Mucosa of gallbladder (tissue), 1 donor: ENCODE measurements around the gene PHOSPHO1. TPM values are rescaled to one million over a fixed set of nuclear protein-coding genes. Genes with fewer than 3 reads are reported as not detected.

Experiments used
- DNase-seq: peaks from one replicate; pipeline ENCODE4 v3.0.0-alpha.2; 2020; ENCODE audit warnings: low spot score
- total RNA-seq: library from RNA; stranded (reverse); gene quantifications from one replicate; pipeline ENCODE4 v1.2.1, GENCODE V29; 2021
- donor health status: DM: no; HTN: no; CAD: no.

Gene PHOSPHO1
- total RNA-seq, 1 donor from 2014 or later, result 0.23 TPM

DNA sequence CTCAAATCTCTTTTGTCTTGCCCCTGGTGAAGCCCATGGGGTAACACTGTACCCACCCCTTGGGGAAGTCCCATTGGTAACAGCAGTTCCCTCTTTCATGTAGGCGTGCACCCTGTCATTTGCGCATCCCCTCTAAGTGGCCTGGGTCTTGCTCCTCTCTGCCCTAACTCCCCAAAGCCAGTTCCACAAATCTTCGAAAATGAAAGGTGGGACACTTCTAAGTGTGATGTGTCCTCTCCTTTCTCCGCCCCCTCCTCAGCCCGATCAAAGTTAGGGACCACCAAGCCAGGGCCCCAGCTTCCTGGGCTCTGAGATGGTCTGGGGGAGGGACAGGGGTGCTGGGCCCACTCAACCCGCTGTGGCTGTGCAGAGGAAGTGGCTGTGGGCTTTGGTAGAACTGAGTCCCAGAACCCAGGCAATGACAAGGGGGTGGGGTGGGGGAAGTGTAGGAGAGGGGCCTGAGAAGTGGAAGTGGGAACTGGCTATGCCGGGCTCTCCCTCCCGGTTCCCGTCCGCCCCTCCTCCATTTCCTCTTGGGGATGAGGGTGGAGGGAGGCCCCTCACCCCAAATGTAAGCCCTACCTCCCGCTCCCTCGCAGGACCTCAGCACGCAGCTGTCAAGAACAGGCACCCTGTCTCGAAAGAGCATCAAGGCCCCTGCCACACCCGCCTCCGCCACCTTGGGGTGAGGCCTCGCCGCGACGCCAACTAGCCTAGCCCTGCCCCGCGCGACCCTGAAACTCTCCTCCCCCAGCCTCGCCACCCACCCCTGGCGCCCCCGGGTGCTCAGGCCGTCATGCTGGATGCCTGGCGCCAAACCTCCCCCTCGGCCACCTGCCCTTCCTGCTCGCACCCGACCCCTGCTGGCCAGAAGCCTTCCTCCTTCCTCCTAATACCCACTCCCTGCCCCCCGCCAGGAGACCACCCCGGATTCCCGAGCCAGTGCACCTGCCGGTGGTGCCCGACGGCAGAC lies 11.4 kb downstream of the PHOSPHO1 start:
- no peak for DNase-seq

DNA sequence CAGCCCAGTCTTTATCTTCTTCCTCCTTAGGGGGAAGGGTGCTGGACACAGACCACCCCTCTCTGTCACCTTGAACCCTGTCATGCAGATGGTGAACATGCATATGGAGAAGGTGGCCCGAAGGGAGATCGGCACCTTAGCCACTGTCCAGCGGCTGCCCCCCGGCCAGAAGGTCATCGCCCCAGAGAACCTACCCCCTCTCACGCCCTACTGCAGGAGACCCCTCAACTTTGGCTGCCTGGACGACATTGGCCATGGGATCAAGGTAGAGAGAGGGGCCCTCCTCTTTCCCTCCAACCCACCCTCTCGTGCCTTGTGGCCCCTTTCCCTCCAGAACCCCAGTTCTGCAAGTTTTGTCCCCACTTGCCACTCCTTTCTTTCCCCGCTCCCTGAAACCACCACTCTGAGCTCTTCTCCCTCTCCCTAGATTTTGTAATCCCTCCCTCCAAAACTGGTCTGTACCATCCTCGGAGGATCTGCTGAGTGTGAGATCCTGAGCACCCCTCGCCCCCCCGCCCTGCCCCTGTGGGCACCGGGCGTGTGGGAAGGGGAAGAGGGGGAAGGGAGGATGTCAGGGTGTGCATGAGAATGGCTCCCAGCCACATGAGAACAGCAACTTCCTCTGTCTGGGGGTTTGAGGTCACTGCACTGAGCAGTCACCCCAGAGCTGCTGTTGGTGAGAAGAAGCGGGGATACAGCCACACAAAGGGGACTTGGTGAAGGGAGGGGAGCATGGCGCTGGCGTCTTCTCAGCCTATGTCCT lies 12.8 kb downstream of the PHOSPHO1 start:
- DNase-seq, result peak; percentile 70

- DNase-seq, result no peak
Measured at GRCh38 chr17:49216953-49217650, 13.5 kb downstream of the PHOSPHO1 start.

DNA sequence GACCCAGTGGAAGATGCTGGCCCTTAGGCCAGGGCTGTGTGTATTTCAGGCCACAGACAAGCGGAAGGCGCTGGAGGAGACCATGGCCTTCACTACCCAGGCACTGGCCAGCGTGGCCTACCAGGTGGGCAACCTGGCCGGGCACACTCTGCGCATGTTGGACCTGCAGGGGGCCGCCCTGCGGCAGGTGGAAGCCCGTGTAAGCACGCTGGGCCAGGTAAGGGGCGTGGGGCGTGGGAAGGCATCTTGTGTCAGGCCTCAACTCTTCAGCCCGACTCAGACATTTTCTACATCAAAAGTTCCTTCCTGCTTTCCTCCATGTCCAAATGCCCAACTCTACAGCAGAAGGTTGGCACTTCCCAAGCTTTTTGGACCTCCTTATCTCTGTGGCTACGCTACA lies 14.1 kb downstream of the PHOSPHO1 start:
- DNase-seq, result no peak

- DNase-seq, result peak; percentile 71
Measured at GRCh38 chr17:49214676-49215360, 15.8 kb downstream of the PHOSPHO1 start.

- DNase-seq, result no peak
Measured at GRCh38 chr17:49213847-49214246, 16.7 kb downstream of the PHOSPHO1 start.

- DNase-seq, result no peak
Measured at GRCh38 chr17:49213399-49213798, 17.2 kb downstream of the PHOSPHO1 start.

DNA sequence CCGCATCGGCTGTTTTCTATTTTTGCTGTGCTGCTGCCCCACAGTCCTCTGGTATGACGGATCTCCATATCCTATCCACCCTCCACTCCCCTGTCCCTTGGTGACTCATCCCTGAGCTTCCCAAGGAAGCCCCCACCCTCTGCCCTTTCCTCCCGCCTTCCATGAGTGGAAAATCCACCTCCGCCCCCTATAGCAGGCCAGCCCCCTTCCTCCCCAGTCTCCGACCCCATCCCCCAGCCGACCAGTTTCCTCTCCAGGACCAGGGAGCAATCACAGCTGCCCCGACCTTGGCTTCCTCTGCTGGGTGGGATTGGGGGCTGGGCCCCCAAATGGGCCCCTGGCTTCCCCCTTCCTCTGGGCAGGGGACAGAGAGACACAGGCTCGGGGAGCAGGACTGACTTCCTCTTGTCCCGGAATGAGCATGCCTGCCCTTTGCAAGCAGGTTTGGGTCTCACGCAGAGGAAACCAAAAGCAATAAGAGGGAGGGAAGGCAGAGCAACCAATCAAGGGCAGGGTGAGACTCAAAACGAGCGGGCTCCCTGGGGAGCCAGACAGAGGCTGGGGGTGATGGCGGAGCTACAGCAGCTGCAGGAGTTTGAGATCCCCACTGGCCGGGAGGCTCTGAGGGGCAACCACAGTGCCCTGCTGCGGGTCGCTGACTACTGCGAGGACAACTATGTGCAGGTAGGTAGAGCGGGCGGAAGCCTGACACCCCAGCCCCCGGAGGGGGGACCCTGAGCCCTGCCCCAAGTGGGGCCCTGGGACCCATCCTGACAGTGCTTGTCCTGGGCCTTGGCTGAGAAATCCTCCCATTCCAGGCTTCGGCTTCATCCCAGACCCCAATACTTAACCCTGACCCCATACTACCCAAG lies 20.2 kb downstream of the PHOSPHO1 start, which contains the start of the genes ABI3 and GNGT2:
ABI3 (plus strand) TSS at position 550 of the 872 bp plus-strand sequence; CDS start at position 568, 18 bp downstream.
GNGT2 (minus strand) TSS at position 417 of the 872 bp plus-strand sequence. CDS start 3,152 bp downstream, outside the sequence.
- no peak for DNase-seq

GRCh38 chr17:49209061-49209571 lies 21.5 kb downstream of the PHOSPHO1 start:
- no peak for DNase-seq

GRCh38 chr17:49204516-49204915 lies 26.1 kb downstream of the PHOSPHO1 start:
- no peak for DNase-seq

DNA sequence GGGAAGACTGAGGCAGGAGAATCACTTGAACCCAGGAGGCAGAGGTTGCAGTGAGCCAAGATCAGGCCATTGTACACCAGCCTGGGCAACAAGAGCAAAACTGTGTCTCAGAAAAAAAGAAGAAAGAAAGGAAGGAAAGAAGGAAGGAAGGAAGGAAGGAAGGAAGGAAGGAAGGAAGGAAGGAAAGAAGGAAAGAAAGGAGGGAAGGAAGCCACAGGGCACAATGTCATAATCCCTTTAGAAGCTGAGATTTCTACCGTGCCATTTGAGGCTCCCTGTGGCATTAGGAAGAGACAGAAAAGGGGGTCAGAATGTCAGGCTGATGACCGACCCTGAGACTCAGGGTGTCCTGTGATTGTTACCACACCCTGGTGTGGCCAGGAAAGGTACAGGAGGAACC lies 26.8 kb downstream of the PHOSPHO1 start:
- DNase-seq, result no peak

DNA sequence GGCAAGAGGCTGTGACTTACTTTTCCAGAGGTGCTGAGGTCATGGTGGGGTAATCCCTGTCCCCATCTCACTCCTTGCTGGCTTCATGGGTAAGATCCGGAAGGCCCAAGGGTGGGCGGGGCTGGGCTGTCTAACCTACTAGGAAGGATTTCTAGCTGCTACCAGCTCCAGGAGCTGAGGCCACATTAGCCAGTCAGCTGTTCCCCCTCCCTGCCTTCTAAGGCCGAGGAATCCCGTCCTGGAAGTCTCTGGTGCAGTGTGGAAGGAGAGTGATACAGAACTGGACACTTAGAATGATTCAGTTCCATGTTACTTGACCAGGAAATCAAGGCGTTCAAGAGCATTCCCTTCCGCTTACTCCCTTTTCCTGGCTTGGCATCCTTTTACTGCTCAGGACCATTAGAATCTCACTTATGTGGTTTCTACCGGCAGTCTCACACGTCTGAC lies 29.1 kb downstream of the PHOSPHO1 start:
- no peak for DNase-seq

DNA sequence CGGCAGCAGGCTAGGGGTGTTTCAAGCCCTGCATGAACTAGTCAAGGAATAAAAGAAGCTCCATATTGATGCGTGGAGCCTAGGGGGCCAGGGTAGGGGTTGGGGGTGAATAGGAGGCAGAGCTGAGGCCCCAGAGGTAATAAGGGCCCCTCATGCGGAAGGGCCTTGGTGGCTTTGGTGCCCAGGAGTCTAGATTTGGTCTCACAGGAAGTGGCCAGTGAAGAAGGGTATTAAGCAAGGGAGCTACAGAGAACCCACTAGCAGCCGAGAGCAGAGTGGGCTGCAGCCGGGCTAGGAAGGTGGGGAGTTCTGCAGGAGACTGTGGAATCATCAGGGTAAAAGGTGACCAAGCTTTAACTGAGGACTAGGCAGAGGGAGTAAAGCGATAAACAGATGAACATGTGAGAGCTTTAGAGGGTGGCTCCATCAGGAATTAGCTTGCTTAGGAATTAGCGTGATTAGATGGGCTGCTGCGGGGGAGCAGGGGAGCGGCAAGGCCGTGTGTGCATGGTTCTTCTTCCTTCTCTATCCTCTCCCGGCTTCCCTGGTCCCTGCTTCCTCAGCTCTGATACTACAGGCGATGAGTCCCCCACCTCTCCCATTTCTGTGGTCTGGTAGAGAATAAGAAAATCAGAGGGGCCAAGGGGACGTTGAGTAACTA lies 30.0 kb downstream of the PHOSPHO1 start:
- no peak for DNase-seq

GRCh38 chr17:49198211-49198610 lies 32.4 kb downstream of the PHOSPHO1 start:
- no peak for DNase-seq

DNA sequence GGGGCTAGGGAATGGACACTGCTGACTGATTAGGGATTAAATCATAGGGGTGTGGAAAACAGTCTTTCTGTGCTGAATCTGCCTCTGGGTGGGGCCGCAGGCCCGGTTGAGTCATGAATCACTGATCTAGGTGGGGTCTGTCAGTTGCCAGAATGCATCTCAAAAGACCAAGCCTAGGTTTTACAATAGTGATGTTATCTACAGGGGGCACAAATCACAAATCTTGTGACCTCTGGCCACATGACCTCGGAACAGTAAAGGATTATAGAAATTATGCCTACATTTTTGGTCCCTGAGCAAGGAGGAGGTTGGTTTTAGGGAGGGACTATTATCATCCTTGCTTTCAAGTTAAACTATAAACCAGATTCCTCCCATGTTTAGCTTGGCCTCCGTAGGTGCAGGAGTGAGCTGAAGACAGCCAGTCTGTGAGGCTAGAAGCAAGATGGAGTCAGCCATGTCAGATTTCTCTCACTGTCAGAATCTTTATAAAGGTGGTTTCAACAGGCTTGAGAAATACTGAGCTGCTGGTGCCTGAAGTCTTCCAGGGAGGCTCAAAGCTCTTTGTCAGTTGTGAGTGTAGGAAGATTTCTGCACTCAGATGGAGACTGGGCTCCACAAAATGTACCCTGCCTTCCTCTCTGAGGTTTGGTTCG lies 33.1 kb downstream of the PHOSPHO1 start:
- DNase-seq, result no peak

DNA sequence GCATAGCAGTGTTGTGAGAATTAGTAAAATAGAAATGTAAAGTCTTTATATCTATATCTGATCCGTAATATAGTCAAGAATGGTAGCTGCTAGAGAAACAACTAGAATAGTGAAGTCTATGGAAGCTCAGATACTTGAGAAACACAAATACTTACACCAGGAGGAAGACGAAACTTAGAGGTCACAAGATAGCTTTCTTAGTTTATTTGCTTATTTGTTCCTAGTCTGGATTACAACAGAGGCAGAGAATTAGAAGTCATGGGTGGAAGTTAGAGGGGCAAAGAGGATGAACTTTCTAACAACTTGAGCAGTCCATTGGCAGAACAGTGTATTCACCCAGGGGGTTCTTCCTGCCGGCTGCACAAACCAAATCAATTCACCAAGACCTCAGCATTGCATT lies 34.1 kb downstream of the PHOSPHO1 start:
- no peak for DNase-seq

GRCh38 chr17:49195751-49196150 lies 34.8 kb downstream of the PHOSPHO1 start:
- no peak for DNase-seq

GRCh38 chr17:49194297-49194607 lies 36.3 kb downstream of the PHOSPHO1 start:
- DNase-seq, result no peak
